ENCODE measurements around the gene IKZF2. TPM values are rescaled to one million over a fixed set of nuclear protein-coding genes. Genes with fewer than 3 reads are reported as not detected.
A peak's percentile ranks its signal among the peaks of the same experiment; 100 is the strongest.

Gene IKZF2
- total RNA-seq, 1 donor from 2014 or later = 18.9 TPM

DNA sequence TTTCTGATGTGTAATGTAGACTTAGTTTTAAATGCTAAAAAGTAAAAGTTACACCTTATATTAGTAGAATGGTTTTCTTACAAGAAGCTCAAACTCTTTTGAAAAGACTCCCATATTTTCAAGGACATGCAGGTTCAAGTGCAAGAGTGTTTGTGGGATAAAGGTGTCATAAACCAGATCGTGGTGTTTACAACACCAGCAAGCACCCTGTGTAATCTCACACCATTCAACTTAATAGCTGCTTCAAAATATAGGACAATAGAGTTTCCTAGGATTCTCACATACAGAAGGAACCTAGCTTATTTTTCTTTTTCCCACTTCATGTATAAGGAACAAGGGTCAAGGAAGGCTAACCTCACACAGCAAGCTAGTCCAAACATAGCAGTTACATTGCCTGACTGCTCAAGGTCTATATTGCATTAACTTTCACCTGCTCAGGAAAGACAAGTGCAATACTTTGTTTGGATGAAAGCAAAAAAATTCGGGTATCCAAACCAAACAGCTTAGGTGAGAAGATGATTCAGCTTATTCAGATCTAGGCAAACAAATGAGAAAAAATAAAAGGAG, 172.3 kb downstream of the IKZF2 start:
- no peak overlapping the region for H3K4me3 Mint-ChIP-seq (ENCODE audit: unreplicated experiment)
- H3K36me3 Mint-ChIP-seq (ENCODE audit: unreplicated experiment) = peaks cover 14% of the 10 kb centered on the region
- TF ChIP-seq, protein P1, sequence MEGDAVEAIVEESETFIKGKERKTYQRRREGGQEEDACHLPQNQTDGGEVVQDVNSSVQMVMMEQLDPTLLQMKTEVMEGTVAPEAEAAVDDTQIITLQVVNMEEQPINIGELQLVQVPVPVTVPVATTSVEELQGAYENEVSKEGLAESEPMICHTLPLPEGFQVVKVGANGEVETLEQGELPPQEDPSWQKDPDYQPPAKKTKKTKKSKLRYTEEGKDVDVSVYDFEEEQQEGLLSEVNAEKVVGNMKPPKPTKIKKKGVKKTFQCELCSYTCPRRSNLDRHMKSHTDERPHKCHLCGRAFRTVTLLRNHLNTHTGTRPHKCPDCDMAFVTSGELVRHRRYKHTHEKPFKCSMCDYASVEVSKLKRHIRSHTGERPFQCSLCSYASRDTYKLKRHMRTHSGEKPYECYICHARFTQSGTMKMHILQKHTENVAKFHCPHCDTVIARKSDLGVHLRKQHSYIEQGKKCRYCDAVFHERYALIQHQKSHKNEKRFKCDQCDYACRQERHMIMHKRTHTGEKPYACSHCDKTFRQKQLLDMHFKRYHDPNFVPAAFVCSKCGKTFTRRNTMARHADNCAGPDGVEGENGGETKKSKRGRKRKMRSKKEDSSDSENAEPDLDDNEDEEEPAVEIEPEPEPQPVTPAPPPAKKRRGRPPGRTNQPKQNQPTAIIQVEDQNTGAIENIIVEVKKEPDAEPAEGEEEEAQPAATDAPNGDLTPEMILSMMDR (IDR thresholded peaks at IDR 0.05) = no peak
- peaks cover 13% of the 10 kb centered on the region for H3K4me1 Mint-ChIP-seq (ENCODE audit: unreplicated experiment)
- H3K27ac Mint-ChIP-seq (ENCODE audit: unreplicated experiment) = no peak overlapping the region
- no peak for DNase-seq (ENCODE audit: extremely low spot score, unreplicated experiment)
- H3K27me3 Mint-ChIP-seq (ENCODE audit: unreplicated experiment) = no peaks in the 10 kb centered on the region
- no peaks in the 10 kb centered on the region for H3K9me3 Mint-ChIP-seq (ENCODE audit: unreplicated experiment)

- H3K4me3 Mint-ChIP-seq (ENCODE audit: unreplicated experiment) = no peak overlapping the region
- H3K4me1 Mint-ChIP-seq (ENCODE audit: unreplicated experiment) = peaks cover 21% of the 10 kb centered on the region
- peaks cover 17% of the 10 kb centered on the region for H3K36me3 Mint-ChIP-seq (ENCODE audit: unreplicated experiment)
- TF ChIP-seq, protein P1 (IDR thresholded peaks at IDR 0.05) = no peak
- no peaks in the 10 kb centered on the region for H3K27me3 Mint-ChIP-seq (ENCODE audit: unreplicated experiment)
- H3K9me3 Mint-ChIP-seq (ENCODE audit: unreplicated experiment) = no peaks in the 10 kb centered on the region
- no peak for DNase-seq (ENCODE audit: extremely low spot score, unreplicated experiment)
- H3K27ac Mint-ChIP-seq (ENCODE audit: unreplicated experiment) = no peak overlapping the region
Observed at GRCh38 chr2:212977152-212977551, 174.3 kb downstream of the IKZF2 start.

- H3K36me3 Mint-ChIP-seq (ENCODE audit: unreplicated experiment) = peaks cover 17% of the 10 kb centered on the region
Observed at GRCh38 chr2:212975333-212975732, 176.1 kb downstream of the IKZF2 start.

DNA sequence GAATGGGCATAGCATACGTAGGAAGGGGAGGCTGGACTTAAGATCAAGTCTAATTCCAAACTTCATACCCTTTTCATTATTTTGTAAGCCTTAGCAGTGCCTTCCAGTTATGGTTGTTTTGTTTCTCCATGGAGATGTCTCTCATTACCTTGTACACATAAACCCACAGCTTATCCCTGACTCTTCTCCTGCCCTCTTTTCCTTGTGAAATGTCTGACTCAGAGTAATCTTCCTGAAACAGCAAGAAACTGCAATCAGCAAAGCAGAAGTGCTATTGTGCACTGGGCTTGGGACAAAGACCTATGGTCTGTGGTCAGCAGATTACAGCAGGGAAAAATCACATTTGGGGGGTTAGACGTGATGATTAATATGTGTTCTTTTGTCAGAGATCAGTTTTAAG, 176.7 kb downstream of the IKZF2 start:
- TF ChIP-seq, protein P1 (IDR thresholded peaks at IDR 0.05) = no peak
- Mint-ChIP-seq H3K36me3 (ENCODE audit: unreplicated experiment) (peaks cover 16% of the 10 kb centered on the region), H3K9me3 (ENCODE audit: unreplicated experiment) (no peaks in the 10 kb centered on the region), H3K4me1 (ENCODE audit: unreplicated experiment) (peaks cover 34% of the 10 kb centered on the region), H3K4me3 (ENCODE audit: unreplicated experiment) (no peak overlapping the region), H3K27me3 (ENCODE audit: unreplicated experiment) (no peaks in the 10 kb centered on the region), H3K27ac (ENCODE audit: unreplicated experiment) (peak overlapping the region; percentile 8)
- no peak for DNase-seq (ENCODE audit: extremely low spot score, unreplicated experiment)

More at GRCh38 chr2:212975333-212975732, 176.1 kb downstream of the IKZF2 start:
- Mint-ChIP-seq H3K27me3 (ENCODE audit: unreplicated experiment) (no peaks in the 10 kb centered on the region), H3K27ac (ENCODE audit: unreplicated experiment) (peak overlapping the region; percentile 33), H3K9me3 (ENCODE audit: unreplicated experiment) (no peaks in the 10 kb centered on the region), H3K4me1 (ENCODE audit: unreplicated experiment) (peaks cover 28% of the 10 kb centered on the region), H3K4me3 (ENCODE audit: unreplicated experiment) (no peak overlapping the region)
- TF ChIP-seq, protein P1 (IDR thresholded peaks at IDR 0.05) = no peak
- no peak for DNase-seq (ENCODE audit: extremely low spot score, unreplicated experiment)

DNA sequence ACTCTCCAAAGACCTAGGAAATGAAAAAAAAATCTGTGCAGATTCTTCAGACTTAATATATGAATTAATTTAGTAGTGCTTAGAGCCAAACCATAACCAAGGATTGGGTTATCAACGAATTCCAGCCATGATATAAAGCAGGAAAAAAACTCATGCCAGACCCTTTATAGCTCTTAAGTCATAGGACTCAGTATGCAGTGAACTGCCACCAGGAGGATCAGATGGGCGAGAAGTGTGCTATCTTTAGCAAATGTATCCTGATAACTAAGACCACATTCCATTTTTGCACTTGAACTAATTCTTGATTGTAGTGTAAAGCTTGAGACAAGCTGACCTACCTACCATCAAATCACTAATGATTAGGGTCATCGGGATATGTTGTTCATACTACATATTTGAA, 178.1 kb downstream of the IKZF2 start:
- H3K36me3 Mint-ChIP-seq (ENCODE audit: unreplicated experiment) = peaks cover 8% of the 10 kb centered on the region
- no peak for DNase-seq (ENCODE audit: extremely low spot score, unreplicated experiment)
- no peak overlapping the region for H3K4me3 Mint-ChIP-seq (ENCODE audit: unreplicated experiment)
- no peaks in the 10 kb centered on the region for H3K27me3 Mint-ChIP-seq (ENCODE audit: unreplicated experiment)
- no peak overlapping the region for H3K27ac Mint-ChIP-seq (ENCODE audit: unreplicated experiment)
- TF ChIP-seq, protein P1 (IDR thresholded peaks at IDR 0.05) = no peak
- H3K9me3 Mint-ChIP-seq (ENCODE audit: unreplicated experiment) = no peaks in the 10 kb centered on the region
- H3K4me1 Mint-ChIP-seq (ENCODE audit: unreplicated experiment) = peaks cover 33% of the 10 kb centered on the region

Data from osteocyte (in vitro differentiated cells).